ENCODE data around the gene NRCAM. TPM values are rescaled to one million over a fixed set of nuclear protein-coding genes. Genes with fewer than 3 reads are reported as not detected.

NRCAM gene
- total and polyA plus RNA-seq, 2 of the 8 experiments (the other 6 are each of a cell fraction or from before 2014, with no cell fraction given) = 2.7 to 3.8 TPM

- H3K56ac ChIP-seq (replicated peaks; ENCODE audit: insufficient read length, low read depth, low read length) = no peak overlapping the region
- H3K9ac ChIP-seq (replicated peaks in 1 of 4; ENCODE audit: extremely low read depth in 1 of 4, low read depth in 3 of 4, low read length in 3 of 4) = no peak overlapping the region
- H4K5ac ChIP-seq (ENCODE audit: insufficient read length, low read depth, low read length) = no peak overlapping the region
- no peaks in the 10 kb centered on the region for H3K79me1 ChIP-seq (ENCODE audit: low read depth, low read length)
- no peak overlapping the region for H2BK15ac ChIP-seq (ENCODE audit: low read length)
- H3K36me3 ChIP-seq (ENCODE audit: control insufficient read depth in 2 of 4, insufficient read depth in 4 of 4, low read length in 3 of 4) = no peaks in the 10 kb centered on the region
- no peak overlapping the region for H2BK5ac ChIP-seq (ENCODE audit: low read depth, low read length)
- no peak overlapping the region for H2BK12ac ChIP-seq (ENCODE audit: low read depth, low read length)
- no peak overlapping the region for H3K4me2 ChIP-seq (ENCODE audit: insufficient read depth in 1 of 2, low read depth in 2 of 2, low read length in 2 of 2)
- no peaks in the 10 kb centered on the region for H3K9me3 ChIP-seq (ENCODE audit: insufficient read depth in 2 of 2, low read depth in 1 of 2, low read length in 1 of 2)
- DNase-seq (ENCODE audit: low read depth in 1 of 2, low spot score in 2 of 2) (no peak), FAIRE-seq (no peak)
- no peak overlapping the region for H4K8ac ChIP-seq (ENCODE audit: extremely low read depth, insufficient read depth, low read length)
- H3K18ac ChIP-seq (ENCODE audit: extremely low read depth, low read length) = no peak overlapping the region
- no peaks in the 10 kb centered on the region for H3K23me2 ChIP-seq (ENCODE audit: low read depth, low read length)
- H4K20me1 ChIP-seq (replicated peaks in 1 of 2; ENCODE audit: control insufficient read depth in 1 of 2, insufficient read depth in 2 of 2, low read length in 2 of 2) = no peaks in the 10 kb centered on the region
- no peak overlapping the region for H3K23ac ChIP-seq (ENCODE audit: insufficient read length)
- H3K27me3 ChIP-seq (replicated peaks in 1 of 4; ENCODE audit: control insufficient read depth in 3 of 4, extremely low read depth in 1 of 4, insufficient read depth in 3 of 4, low read length in 3 of 4) = no peaks in the 10 kb centered on the region; a peak in 2 of 7 replicates
- H2AK5ac ChIP-seq (ENCODE audit: low read depth, low read length) = no peak overlapping the region
- POLR2A ChIA-PET (ENCODE audit: partially characterized antibody) = interaction anchor here (1.2 kb wide), 1 partner anchor 57 kb away, joined by 3 read pairs; no protein-coding TSS in a partner anchor
- no peak overlapping the region for H3K27ac ChIP-seq (ENCODE audit: low read depth, low read length)
- H3K14ac ChIP-seq (ENCODE audit: insufficient read length) = no peak overlapping the region
- no peaks in the 10 kb centered on the region for H3K79me2 ChIP-seq (ENCODE audit: control insufficient read depth in 1 of 2, insufficient read depth in 2 of 2, low read length in 2 of 2)
- no peak overlapping the region for H2BK20ac ChIP-seq (ENCODE audit: low read length)
- no peak overlapping the region for H2AFZ ChIP-seq (ENCODE audit: low read length)
- H2BK120ac ChIP-seq (replicated peaks; ENCODE audit: low read depth, low read length) = no peak overlapping the region
- H3K4ac ChIP-seq (replicated peaks; ENCODE audit: insufficient read length, low read depth, low read length) = no peak overlapping the region
- H4K91ac ChIP-seq (replicated peaks; ENCODE audit: insufficient read length, low read length) = no peak overlapping the region
- 94% methylated on average over 2 of the region's 2 CpGs; no CpG with 5 or more reads in 1 of the 2 experiments for WGBS, 2 experiments (ENCODE audit: extremely low coverage in 1 of 2, insufficient coverage in 1 of 2, insufficient read length in 1 of 2, insufficient replicate concordance in 2 of 2, low coverage in 1 of 2, low lambda C conversion rate in 2 of 2, missing lambda C conversion rate in 1 of 2)
- peaks cover 0 to 5% (median 2%) of the 10 kb centered on the region in 4 experiments; a peak in 2 of 7 replicates for H3K4me1 ChIP-seq (replicated peaks in 1 of 4; ENCODE audit: control insufficient read depth in 3 of 4, insufficient read depth in 4 of 4, low read length in 3 of 4)
- CTCF ChIA-PET (ENCODE audit: partially characterized antibody) = interaction anchor here (1.5 kb wide), 1 partner anchor 293 kb away, joined by 3 read pairs; no protein-coding TSS in a partner anchor
- H3K4me3 ChIP-seq (ENCODE audit: extremely low read depth in 1 of 4, insufficient read depth in 2 of 4, low read depth in 3 of 4, low read length in 4 of 4) = no peak overlapping the region
- TF ChIP-seq SUZ12 (IDR thresholded peaks at IDR 0.05; ENCODE audit: low read length) = no peak
- no peak for TF ChIP-seq TCF12 (IDR thresholded peaks at IDR 0.05; ENCODE audit: low read depth, low read length)
- no peak for TF ChIP-seq SP2 (IDR thresholded peaks at IDR 0.05; ENCODE audit: low read length)
- TF ChIP-seq KDM4A (IDR thresholded peaks at IDR 0.05; ENCODE audit: low read depth, low read length, severe bottlenecking) = no peak
- TF ChIP-seq FOSL1 (IDR thresholded peaks at IDR 0.05; ENCODE audit: insufficient read depth, low read depth, low read length) = no peak
- no peak for TF ChIP-seq BRCA1 (IDR thresholded peaks at IDR 0.05; ENCODE audit: low read depth, low read length)
- no peak for TF ChIP-seq BCL11A (IDR thresholded peaks at IDR 0.05; ENCODE audit: low read depth in 2 of 2, low read length in 2 of 2)
- TF ChIP-seq CBX8 (IDR thresholded peaks at IDR 0.05; ENCODE audit: borderline replicate concordance, low read depth, low read length) = no peak
- no peak for TF ChIP-seq ZNF274 (IDR thresholded peaks at IDR 0.05; ENCODE audit: borderline replicate concordance, extremely low read depth, low read length)
- no peak for TF ChIP-seq NANOG (IDR thresholded peaks at IDR 0.05; ENCODE audit: insufficient read depth, low read depth, low read length, poor library complexity, severe bottlenecking)
- no peak for TF ChIP-seq SRF (IDR thresholded peaks at IDR 0.05; ENCODE audit: low read depth, low read length)
These were observed 7.4 kb upstream of the NRCAM start for GRCh38 chr7:108463613-108464012.

Data from H1 (cell line).